ENCODE results near the gene HPCAL1. TPM values are rescaled to one million over a fixed set of nuclear protein-coding genes. Genes with fewer than 3 reads are reported as not detected.
"Not testable (repeated sequence)": the region's sequence is repeated elsewhere in the genome, so short reads cannot be mapped to it uniquely, and the experiment has no call there.

The HPCAL1 gene
- total and polyA plus RNA-seq, 2 donors = 10.0 to 36.3 TPM

GRCh38 chr2:10297959-10298531, 4.7 kb upstream of the HPCAL1 start:
- Histone ChIP-seq H3K36me3 (ENCODE audit: insufficient read depth) (no peaks in the 10 kb centered on the region), H3K4me1 (ENCODE audit: insufficient read depth) (no peaks in the 10 kb centered on the region), H3K4me3 (ENCODE audit: low read depth, low read length) (no peak overlapping the region), H3K27ac (ENCODE audit: low read depth) (no peak overlapping the region)
- DNase-seq (ENCODE audit: extremely low spot score) = peak; percentile 33
- WGBS = 41% methylated on average over 7 of the region's 7 CpGs

DNA sequence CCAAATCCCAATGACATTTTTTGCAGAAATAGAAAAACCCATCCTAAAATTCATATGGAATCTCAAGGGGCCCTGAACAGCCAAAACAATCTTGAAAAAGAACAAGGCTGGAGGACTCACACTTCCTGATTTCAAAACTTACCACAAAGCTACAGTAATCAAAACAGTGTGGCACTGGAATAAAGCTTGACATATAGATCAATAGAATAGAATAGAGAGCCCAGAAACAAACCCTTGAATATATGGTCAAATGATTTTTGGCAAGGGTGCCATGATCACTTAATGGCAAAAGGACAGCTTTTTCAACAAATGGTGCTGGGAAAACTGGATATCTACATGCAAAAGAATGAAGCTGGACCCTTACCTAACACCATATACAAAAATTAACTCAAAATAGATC, 3.9 kb upstream of the HPCAL1 start:
- not testable (repeated sequence) for H3K4me1 ChIP-seq (ENCODE audit: insufficient read depth); H3K27ac ChIP-seq (ENCODE audit: low read depth); DNase-seq (ENCODE audit: extremely low spot score)

GRCh38 chr2:10300328-10300920, 2.3 kb upstream of the HPCAL1 start:
- no peak overlapping the region for H3K4me3 ChIP-seq (ENCODE audit: low read depth, low read length)
- H3K4me1 ChIP-seq (ENCODE audit: insufficient read depth) = peaks cover 5% of the 10 kb centered on the region
- H3K27ac ChIP-seq (ENCODE audit: low read depth) = no peak overlapping the region
- H3K36me3 ChIP-seq (ENCODE audit: insufficient read depth) = no peaks in the 10 kb centered on the region
- WGBS = 72% methylated on average over 3 of the region's 3 CpGs
- no peak for DNase-seq (ENCODE audit: extremely low spot score)

More for the DNA sequence above, 3.9 kb upstream of the HPCAL1 start:
- not testable (repeated sequence) for H3K36me3 ChIP-seq (ENCODE audit: insufficient read depth); H3K4me3 ChIP-seq (ENCODE audit: low read depth, low read length)

DNA sequence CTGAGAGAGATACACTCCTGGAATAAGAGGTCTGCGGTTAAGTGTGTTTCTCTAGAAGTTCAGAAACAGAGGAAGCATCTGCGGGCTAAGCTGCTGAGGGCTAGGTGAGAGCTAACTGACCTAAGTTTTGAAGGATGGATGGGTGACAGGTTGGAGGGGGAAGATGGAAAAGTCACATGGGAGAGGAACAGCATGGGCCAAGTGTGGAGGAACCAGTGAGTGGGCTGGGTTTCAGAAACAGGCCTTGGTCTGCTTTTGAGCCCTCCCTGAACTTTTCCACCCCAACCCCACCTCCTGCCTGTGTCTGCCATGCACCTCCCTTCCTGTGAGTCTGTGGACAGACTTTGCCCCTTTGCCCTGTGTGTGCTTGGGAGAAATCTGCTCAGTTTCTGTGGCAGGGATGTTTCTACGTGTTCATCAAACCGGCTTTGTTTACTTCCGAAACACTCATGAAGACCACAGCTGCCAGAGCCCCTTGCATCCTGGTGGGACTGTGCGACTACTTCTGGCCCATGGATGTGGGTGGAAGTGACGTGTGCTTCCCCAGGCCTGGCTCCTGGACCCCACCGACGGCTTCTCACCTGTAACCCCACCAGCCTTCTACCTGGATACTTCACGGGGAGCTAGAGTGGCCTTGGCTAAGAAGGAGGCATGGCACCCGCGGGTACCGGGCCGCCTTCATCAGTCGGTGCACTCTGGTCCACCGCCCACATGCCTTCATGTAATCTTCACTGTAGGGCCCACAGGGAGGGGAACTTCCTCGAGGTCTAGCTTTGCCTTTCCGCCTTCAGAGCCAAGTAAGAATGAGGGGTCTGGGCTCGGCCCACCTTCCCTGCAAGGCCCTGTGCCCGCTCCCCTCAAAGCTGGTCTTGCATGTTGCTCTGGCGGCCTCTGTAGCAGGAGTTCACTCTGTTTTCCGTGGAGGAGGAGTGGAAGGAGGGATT, 1.4 kb upstream of the HPCAL1 start:
- H3K4me1 ChIP-seq (ENCODE audit: insufficient read depth) = peaks cover 5% of the 10 kb centered on the region
- no peak for DNase-seq (ENCODE audit: extremely low spot score)
- WGBS = 87% methylated on average over 22 of the region's 22 CpGs
- no peaks in the 10 kb centered on the region for H3K36me3 ChIP-seq (ENCODE audit: insufficient read depth)
- H3K27ac ChIP-seq (ENCODE audit: low read depth) = no peak overlapping the region
- no peak overlapping the region for H3K4me3 ChIP-seq (ENCODE audit: low read depth, low read length)

GRCh38 chr2:10301941-10302478, 694 bp upstream of the HPCAL1 start:
- Histone ChIP-seq H3K4me1 (ENCODE audit: insufficient read depth) (peaks cover 5% of the 10 kb centered on the region), H3K27ac (ENCODE audit: low read depth) (no peak overlapping the region), H3K4me3 (ENCODE audit: low read depth, low read length) (peak overlapping the region; percentile 84), H3K36me3 (ENCODE audit: insufficient read depth) (no peaks in the 10 kb centered on the region)
- no peak for DNase-seq (ENCODE audit: extremely low spot score)
- 25% methylated on average over 29 of the region's 29 CpGs for WGBS

- H3K4me1 ChIP-seq (ENCODE audit: insufficient read depth) = peaks cover 5% of the 10 kb centered on the region
- under 1% methylated on average over 48 of the region's 48 CpGs for WGBS
- H3K36me3 ChIP-seq (ENCODE audit: insufficient read depth) = no peaks in the 10 kb centered on the region
- peak overlapping the region; percentile 84 for H3K4me3 ChIP-seq (ENCODE audit: low read depth, low read length)
- no peak overlapping the region for H3K27ac ChIP-seq (ENCODE audit: low read depth)
- DNase-seq (ENCODE audit: extremely low spot score) = no peak
Observed at GRCh38 chr2:10303181-10303693, 533 bp downstream of the HPCAL1 start.

GRCh38 chr2:10303694-10304378, 1.1 kb downstream of the HPCAL1 start:
- no peaks in the 10 kb centered on the region for H3K36me3 ChIP-seq (ENCODE audit: insufficient read depth)
- under 1% methylated on average over 53 of the region's 53 CpGs for WGBS
- no peak for DNase-seq (ENCODE audit: extremely low spot score)
- H3K4me3 ChIP-seq (ENCODE audit: low read depth, low read length) = peak overlapping the region; percentile 84
- H3K4me1 ChIP-seq (ENCODE audit: insufficient read depth) = peaks cover 5% of the 10 kb centered on the region
- no peak overlapping the region for H3K27ac ChIP-seq (ENCODE audit: low read depth)

DNA sequence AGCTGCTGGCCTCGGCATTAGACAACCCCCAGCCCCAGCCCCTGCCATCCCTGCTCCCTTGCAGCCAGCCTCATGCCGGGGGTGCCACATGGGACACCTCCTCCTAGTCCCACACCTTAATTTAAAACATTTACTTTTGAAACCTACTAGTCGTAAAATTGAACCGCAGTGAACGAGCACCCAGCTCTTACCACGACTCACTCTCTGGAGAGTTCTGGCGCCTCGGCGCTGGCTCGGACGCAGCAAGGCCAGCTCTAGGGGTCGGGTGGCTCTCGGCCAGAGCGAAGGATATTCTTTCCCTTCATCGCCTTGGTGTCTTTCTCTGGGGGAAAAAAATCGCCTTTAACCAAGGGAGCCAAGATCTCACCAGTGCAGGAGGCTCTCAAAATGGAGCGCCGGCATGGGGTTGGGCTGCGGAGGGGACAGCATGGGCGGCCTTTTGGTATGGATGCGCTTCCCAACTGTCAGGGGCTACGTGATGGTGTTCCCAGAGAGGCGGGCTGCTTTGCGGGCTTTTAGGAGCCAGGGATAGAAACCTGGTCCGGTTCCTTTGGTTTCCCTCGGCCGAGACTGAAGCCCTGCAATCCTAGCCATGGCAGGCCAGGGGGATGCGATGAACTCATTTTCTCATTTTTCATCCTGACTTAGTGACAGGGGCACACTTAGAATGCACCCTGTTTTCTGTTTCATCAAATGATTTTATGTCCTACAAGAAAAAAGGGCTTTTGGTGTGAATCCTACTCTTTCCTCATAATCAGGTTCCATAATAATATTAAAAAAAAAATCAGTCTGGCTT, 2.0 kb downstream of the HPCAL1 start:
- no peak for DNase-seq (ENCODE audit: extremely low spot score)
- no peaks in the 10 kb centered on the region for H3K36me3 ChIP-seq (ENCODE audit: insufficient read depth)
- peak overlapping the region; percentile 84 for H3K4me3 ChIP-seq (ENCODE audit: low read depth, low read length)
- no peak overlapping the region for H3K27ac ChIP-seq (ENCODE audit: low read depth)
- peaks cover 5% of the 10 kb centered on the region for H3K4me1 ChIP-seq (ENCODE audit: insufficient read depth)
- 60% methylated on average over 28 of the region's 28 CpGs for whole genome bisulfite sequencing

- Histone ChIP-seq H3K27ac (ENCODE audit: low read depth) (no peak overlapping the region), H3K36me3 (ENCODE audit: insufficient read depth) (no peaks in the 10 kb centered on the region), H3K4me3 (ENCODE audit: low read depth, low read length) (no peak overlapping the region), H3K4me1 (ENCODE audit: insufficient read depth) (peaks cover 5% of the 10 kb centered on the region)
- WGBS = 71% methylated on average over 4 of the region's 4 CpGs
- DNase-seq (ENCODE audit: extremely low spot score) = no peak
Observed at GRCh38 chr2:10305254-10305635, 2.5 kb downstream of the HPCAL1 start.

DNA sequence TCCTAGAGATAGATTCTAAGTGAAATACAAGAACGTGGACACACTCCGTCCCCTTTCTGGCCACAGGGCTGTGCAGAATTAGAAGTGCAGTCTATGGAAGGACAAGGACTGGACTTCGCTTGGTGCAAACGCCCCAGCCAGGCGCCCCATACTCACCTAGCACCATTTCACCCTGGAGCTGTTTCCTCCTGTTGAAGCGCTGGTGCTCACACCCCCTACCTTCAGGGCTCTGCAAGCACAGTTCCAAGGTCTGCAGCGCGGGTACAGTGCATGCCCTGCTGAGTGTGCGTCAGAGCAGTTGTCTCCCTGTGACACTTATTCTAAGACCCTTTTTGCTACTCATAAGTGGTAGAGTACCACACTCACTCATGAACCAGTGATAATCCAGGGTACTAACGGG, 3.0 kb downstream of the HPCAL1 start:
- no peak overlapping the region for H3K27ac ChIP-seq (ENCODE audit: low read depth)
- no peaks in the 10 kb centered on the region for H3K36me3 ChIP-seq (ENCODE audit: insufficient read depth)
- no peak for DNase-seq (ENCODE audit: extremely low spot score)
- peaks cover 5% of the 10 kb centered on the region for H3K4me1 ChIP-seq (ENCODE audit: insufficient read depth)
- WGBS = 86% methylated on average over 10 of the region's 10 CpGs
- H3K4me3 ChIP-seq (ENCODE audit: low read depth, low read length) = no peak overlapping the region

GRCh38 chr2:10306901-10307463, 4.3 kb downstream of the HPCAL1 start:
- 89% methylated on average over 4 of the region's 4 CpGs for WGBS

DNA sequence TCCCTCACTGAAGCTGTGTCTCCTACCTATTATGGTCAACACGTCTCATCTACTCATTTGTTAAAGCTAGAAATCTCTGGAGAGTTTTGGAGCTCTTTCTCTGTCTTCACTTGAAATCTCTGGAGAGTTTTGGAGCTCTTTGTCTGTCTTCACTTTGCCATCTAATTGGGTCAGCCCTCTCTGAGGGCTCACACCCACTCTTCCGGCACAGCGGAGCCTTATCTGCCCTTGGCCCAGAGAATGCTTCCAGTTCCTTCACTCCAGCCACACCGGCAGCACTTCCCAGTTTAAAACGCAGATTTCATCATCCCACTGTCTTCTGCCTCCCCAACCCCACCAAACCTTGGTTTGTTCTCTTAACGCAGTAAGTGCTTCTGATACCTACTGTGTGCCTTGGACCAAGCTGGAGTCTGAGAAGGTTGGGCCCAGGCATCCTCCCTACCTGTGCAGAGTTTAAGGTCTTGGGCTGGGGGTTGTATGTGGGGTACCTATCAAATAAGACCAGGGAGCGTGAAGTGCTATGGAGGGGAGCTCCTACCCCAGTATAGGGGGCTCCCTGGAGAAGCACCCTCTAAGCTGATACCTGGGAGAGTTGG, 5.0 kb downstream of the HPCAL1 start:
- no peak for DNase-seq (ENCODE audit: extremely low spot score)
- H3K4me3 ChIP-seq (ENCODE audit: low read depth, low read length) = no peak overlapping the region
- H3K4me1 ChIP-seq (ENCODE audit: insufficient read depth) = peaks cover 5% of the 10 kb centered on the region
- 68% methylated on average over 7 of the region's 7 CpGs for WGBS
- no peak overlapping the region for H3K27ac ChIP-seq (ENCODE audit: low read depth)
- H3K36me3 ChIP-seq (ENCODE audit: insufficient read depth) = no peaks in the 10 kb centered on the region

More at GRCh38 chr2:10306901-10307463, 4.3 kb downstream of the HPCAL1 start:
- H3K36me3 ChIP-seq (ENCODE audit: insufficient read depth) = no peaks in the 10 kb centered on the region
- H3K27ac ChIP-seq (ENCODE audit: low read depth) = no peak overlapping the region
- H3K4me1 ChIP-seq (ENCODE audit: insufficient read depth) = peaks cover 5% of the 10 kb centered on the region
- H3K4me3 ChIP-seq (ENCODE audit: low read depth, low read length) = no peak overlapping the region
- DNase-seq (ENCODE audit: extremely low spot score) = no peak
